Measurements from ENCODE around the gene TRAPPC1. TPM values are rescaled to one million over a fixed set of nuclear protein-coding genes. Genes with fewer than 3 reads are reported as not detected.

TRAPPC1 gene
- total and polyA plus RNA-seq, 2 of the 8 experiments (the other 6 are each of a cell fraction or from before 2014, with no cell fraction given) = 114 to 170 TPM

DNA sequence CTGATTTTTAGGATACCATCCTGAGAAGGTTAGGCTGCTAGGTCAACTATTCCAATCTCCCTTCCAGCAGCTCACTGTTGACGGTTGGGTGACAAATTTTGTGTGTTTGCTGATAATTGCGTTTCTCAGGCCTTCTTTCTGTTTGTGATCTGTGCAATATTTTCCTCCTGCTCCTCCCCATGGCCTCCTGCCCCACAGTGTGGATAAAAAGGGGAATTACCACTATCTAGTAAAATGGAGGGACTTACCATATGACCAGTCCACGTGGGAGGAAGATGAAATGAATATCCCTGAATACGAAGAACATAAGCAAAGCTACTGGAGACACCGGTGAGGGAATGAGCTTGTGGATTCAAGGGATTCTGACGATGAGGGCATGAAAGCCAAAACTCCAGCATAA is 34.0 kb downstream of the TRAPPC1 start:
- H3K27me3 ChIP-seq (replicated peaks in 1 of 4; ENCODE audit: control insufficient read depth in 3 of 4, extremely low read depth in 1 of 4, insufficient read depth in 3 of 4, low read length in 3 of 4) = no peaks in the 10 kb centered on the region
- H3K9me3 ChIP-seq (ENCODE audit: insufficient read depth in 2 of 2, low read depth in 1 of 2, low read length in 1 of 2) = no peaks in the 10 kb centered on the region; a peak in 1 of 4 replicates
- H3K23ac ChIP-seq (ENCODE audit: insufficient read length) = no peak overlapping the region
- WGBS, 2 experiments (ENCODE audit: extremely low coverage in 1 of 2, insufficient coverage in 1 of 2, insufficient read length in 1 of 2, insufficient replicate concordance in 2 of 2, low coverage in 1 of 2, low lambda C conversion rate in 2 of 2, missing lambda C conversion rate in 1 of 2) = 84% methylated on average over 6 of the region's 6 CpGs; no CpG with 5 or more reads in 1 of the 2 experiments
- H4K91ac ChIP-seq (replicated peaks; ENCODE audit: insufficient read length, low read length) = no peak overlapping the region
- ChIA-PET POLR2A (ENCODE audit: partially characterized antibody) (no interaction called here), CTCF (ENCODE audit: partially characterized antibody) (interaction anchor here (0.6 to 2.9 kb wide), 19 partner anchors 10 to 159 kb away, joined by 3 to 11 read pairs (median 4); no protein-coding TSS in a partner anchor)
- H3K4me2 ChIP-seq (ENCODE audit: insufficient read depth in 1 of 2, low read depth in 2 of 2, low read length in 2 of 2) = no peak overlapping the region
- no peak for FAIRE-seq
- no peak overlapping the region for H3K27ac ChIP-seq (ENCODE audit: low read depth, low read length)
- TF ChIP-seq RAD21 (IDR thresholded peaks at IDR 0.05 in 1 of 2, conservative IDR thresholded peaks at IDR 0.05 in 1 of 2; ENCODE audit: low read depth in 2 of 2, low read length in 2 of 2) = peak; percentile 37 to 53
- TF ChIP-seq, protein P1, sequence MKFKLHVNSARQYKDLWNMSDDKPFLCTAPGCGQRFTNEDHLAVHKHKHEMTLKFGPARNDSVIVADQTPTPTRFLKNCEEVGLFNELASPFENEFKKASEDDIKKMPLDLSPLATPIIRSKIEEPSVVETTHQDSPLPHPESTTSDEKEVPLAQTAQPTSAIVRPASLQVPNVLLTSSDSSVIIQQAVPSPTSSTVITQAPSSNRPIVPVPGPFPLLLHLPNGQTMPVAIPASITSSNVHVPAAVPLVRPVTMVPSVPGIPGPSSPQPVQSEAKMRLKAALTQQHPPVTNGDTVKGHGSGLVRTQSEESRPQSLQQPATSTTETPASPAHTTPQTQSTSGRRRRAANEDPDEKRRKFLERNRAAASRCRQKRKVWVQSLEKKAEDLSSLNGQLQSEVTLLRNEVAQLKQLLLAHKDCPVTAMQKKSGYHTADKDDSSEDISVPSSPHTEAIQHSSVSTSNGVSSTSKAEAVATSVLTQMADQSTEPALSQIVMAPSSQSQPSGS (IDR thresholded peaks at IDR 0.05; ENCODE audit: low read length) = no peak
- TF ChIP-seq, protein P2, sequence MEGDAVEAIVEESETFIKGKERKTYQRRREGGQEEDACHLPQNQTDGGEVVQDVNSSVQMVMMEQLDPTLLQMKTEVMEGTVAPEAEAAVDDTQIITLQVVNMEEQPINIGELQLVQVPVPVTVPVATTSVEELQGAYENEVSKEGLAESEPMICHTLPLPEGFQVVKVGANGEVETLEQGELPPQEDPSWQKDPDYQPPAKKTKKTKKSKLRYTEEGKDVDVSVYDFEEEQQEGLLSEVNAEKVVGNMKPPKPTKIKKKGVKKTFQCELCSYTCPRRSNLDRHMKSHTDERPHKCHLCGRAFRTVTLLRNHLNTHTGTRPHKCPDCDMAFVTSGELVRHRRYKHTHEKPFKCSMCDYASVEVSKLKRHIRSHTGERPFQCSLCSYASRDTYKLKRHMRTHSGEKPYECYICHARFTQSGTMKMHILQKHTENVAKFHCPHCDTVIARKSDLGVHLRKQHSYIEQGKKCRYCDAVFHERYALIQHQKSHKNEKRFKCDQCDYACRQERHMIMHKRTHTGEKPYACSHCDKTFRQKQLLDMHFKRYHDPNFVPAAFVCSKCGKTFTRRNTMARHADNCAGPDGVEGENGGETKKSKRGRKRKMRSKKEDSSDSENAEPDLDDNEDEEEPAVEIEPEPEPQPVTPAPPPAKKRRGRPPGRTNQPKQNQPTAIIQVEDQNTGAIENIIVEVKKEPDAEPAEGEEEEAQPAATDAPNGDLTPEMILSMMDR (IDR thresholded peaks at IDR 0.05; ENCODE audit: control extremely low read depth in 1 of 3, insufficient read depth in 1 of 3, low read depth in 1 of 3, low read length in 3 of 3) = peak in 1 of 3 experiments; percentile 11; a peak in 2 of 4 replicates
- H3K9ac ChIP-seq (replicated peaks in 1 of 4; ENCODE audit: extremely low read depth in 1 of 4, low read depth in 3 of 4, low read length in 3 of 4) = no peak overlapping the region; a peak in 2 of 7 replicates
- H2AFZ ChIP-seq (ENCODE audit: low read length) = no peak overlapping the region
- no peak overlapping the region for H4K5ac ChIP-seq (ENCODE audit: insufficient read length, low read depth, low read length)
- no peak overlapping the region for H2BK120ac ChIP-seq (replicated peaks; ENCODE audit: low read depth, low read length)
- H3K79me1 ChIP-seq (ENCODE audit: low read depth, low read length) = no peaks in the 10 kb centered on the region
- peaks cover 0 to 5% (median 2%) of the 10 kb centered on the region in 4 experiments; a peak in 3 of 8 replicates for H3K36me3 ChIP-seq (ENCODE audit: control insufficient read depth in 2 of 4, insufficient read depth in 4 of 4, low read length in 3 of 4)
- no peak overlapping the region for H2BK20ac ChIP-seq (ENCODE audit: low read length)
- no peak overlapping the region for H3K18ac ChIP-seq (ENCODE audit: extremely low read depth, low read length)
- no peak overlapping the region for H3K4me3 ChIP-seq (ENCODE audit: extremely low read depth in 1 of 4, insufficient read depth in 2 of 4, low read depth in 3 of 4, low read length in 4 of 4)
- no peak overlapping the region for H2BK12ac ChIP-seq (ENCODE audit: low read depth, low read length)
- H3K23me2 ChIP-seq (ENCODE audit: low read depth, low read length) = no peaks in the 10 kb centered on the region
- H4K20me1 ChIP-seq (replicated peaks in 1 of 2; ENCODE audit: control insufficient read depth in 1 of 2, insufficient read depth in 2 of 2, low read length in 2 of 2) = no peaks in the 10 kb centered on the region
- no peak overlapping the region for H3K4ac ChIP-seq (replicated peaks; ENCODE audit: insufficient read length, low read depth, low read length)
- H2AK5ac ChIP-seq (ENCODE audit: low read depth, low read length) = no peak overlapping the region
- H3K79me2 ChIP-seq (ENCODE audit: control insufficient read depth in 1 of 2, insufficient read depth in 2 of 2, low read length in 2 of 2) = no peaks in the 10 kb centered on the region
- H3K14ac ChIP-seq (ENCODE audit: insufficient read length) = no peak overlapping the region
- H4K8ac ChIP-seq (ENCODE audit: extremely low read depth, insufficient read depth, low read length) = no peak overlapping the region
- H2BK5ac ChIP-seq (ENCODE audit: low read depth, low read length) = no peak overlapping the region
- H3K56ac ChIP-seq (replicated peaks; ENCODE audit: insufficient read length, low read depth, low read length) = no peak overlapping the region
- H2BK15ac ChIP-seq (ENCODE audit: low read length) = no peak overlapping the region
- no peak for DNase-seq (ENCODE audit: low read depth in 1 of 2, low spot score in 2 of 2)
- no peaks in the 10 kb centered on the region; a peak in 1 of 7 replicates for H3K4me1 ChIP-seq (replicated peaks in 1 of 4; ENCODE audit: control insufficient read depth in 3 of 4, insufficient read depth in 4 of 4, low read length in 3 of 4)
